Nephron (organoid): ENCODE results near the gene NCAPD2.
A peak's percentile ranks its signal among the peaks of the same experiment; 100 is the strongest.
"Not testable (repeated sequence)": the region's sequence is repeated elsewhere in the genome, so short reads cannot be mapped to it uniquely, and the experiment has no call there.

Source experiments
- H3K27ac Mint-ChIP-seq, 3 experiments: 2 replicates each; pipeline ENCODE4 v1.8.0; 2020; ENCODE audit warnings: mixed read lengths in 3 of 3, mild to moderate bottlenecking in 2 of 3, moderate library complexity in 1 of 3
- H3K27me3 Mint-ChIP-seq: 2 replicates; pipeline ENCODE4 v1.8.0; 2021; ENCODE audit warnings: low read depth, mild to moderate bottlenecking, moderate library complexity, mixed read lengths
- H3K36me3 Mint-ChIP-seq: 2 replicates; pipeline ENCODE4 v1.8.0; 2020; ENCODE audit warnings: low read depth, mixed read lengths
- H3K4me1 Mint-ChIP-seq: 2 replicates; pipeline ENCODE4 v1.8.0; 2020; ENCODE audit warnings: mixed read lengths
- H3K4me3 Mint-ChIP-seq, 3 experiments: 2 replicates each; pipeline ENCODE4 v1.8.0; 2020; ENCODE audit warnings: mild to moderate bottlenecking in 3 of 3, mixed read lengths in 3 of 3, moderate library complexity in 2 of 3
- H3K9me3 Mint-ChIP-seq: 2 replicates; pipeline ENCODE4 v1.8.0; 2020; ENCODE audit warnings: mixed read lengths
- TF ChIP-seq, protein P1 (sequence below), 3 experiments: fragments of 200-600 bp; sonication (generic); IDR thresholded peaks; one replicate each; pipeline ENCODE4 v1.5.0; 2021; ENCODE audit warnings: antibody characterized with exemption in 3 of 3; ENCODE audit not compliant: unreplicated experiment in 3 of 3

NCAPD2 gene

DNA sequence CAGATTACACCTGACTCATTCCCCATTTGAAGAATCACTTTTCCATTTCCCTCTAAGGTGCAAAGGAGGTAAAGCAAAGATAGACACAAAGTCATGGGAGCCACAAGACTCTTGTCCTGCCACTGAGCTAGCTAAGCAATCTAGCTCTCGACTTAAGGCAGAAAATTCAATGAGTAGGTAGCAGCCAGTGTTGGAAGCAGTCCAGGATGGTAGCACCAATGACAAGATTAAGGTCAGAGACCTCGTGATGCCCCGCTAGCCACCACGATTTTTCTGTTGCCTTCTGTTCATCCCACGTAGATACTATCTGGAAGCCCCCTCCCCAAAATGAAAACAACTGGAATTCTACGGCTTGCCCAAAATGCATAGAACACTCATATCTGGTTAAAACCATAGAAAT lies 24.8 kb upstream of the NCAPD2 start:
- Mint-ChIP-seq H3K27ac (peak overlapping the region in 1 of 3 experiments; percentile 13), H3K4me1 (peaks cover 31% of the 10 kb centered on the region), H3K27me3 (peaks cover 9% of the 10 kb centered on the region), H3K4me3 (peak overlapping the region; percentile 83 to 88 (median 84)), H3K9me3 (no peaks in the 10 kb centered on the region), H3K36me3 (peaks cover 14% of the 10 kb centered on the region)
- TF ChIP-seq, protein P1, sequence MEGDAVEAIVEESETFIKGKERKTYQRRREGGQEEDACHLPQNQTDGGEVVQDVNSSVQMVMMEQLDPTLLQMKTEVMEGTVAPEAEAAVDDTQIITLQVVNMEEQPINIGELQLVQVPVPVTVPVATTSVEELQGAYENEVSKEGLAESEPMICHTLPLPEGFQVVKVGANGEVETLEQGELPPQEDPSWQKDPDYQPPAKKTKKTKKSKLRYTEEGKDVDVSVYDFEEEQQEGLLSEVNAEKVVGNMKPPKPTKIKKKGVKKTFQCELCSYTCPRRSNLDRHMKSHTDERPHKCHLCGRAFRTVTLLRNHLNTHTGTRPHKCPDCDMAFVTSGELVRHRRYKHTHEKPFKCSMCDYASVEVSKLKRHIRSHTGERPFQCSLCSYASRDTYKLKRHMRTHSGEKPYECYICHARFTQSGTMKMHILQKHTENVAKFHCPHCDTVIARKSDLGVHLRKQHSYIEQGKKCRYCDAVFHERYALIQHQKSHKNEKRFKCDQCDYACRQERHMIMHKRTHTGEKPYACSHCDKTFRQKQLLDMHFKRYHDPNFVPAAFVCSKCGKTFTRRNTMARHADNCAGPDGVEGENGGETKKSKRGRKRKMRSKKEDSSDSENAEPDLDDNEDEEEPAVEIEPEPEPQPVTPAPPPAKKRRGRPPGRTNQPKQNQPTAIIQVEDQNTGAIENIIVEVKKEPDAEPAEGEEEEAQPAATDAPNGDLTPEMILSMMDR (IDR thresholded peaks at IDR 0.05; ENCODE audit: unreplicated experiment in 3 of 3): no peak

DNA sequence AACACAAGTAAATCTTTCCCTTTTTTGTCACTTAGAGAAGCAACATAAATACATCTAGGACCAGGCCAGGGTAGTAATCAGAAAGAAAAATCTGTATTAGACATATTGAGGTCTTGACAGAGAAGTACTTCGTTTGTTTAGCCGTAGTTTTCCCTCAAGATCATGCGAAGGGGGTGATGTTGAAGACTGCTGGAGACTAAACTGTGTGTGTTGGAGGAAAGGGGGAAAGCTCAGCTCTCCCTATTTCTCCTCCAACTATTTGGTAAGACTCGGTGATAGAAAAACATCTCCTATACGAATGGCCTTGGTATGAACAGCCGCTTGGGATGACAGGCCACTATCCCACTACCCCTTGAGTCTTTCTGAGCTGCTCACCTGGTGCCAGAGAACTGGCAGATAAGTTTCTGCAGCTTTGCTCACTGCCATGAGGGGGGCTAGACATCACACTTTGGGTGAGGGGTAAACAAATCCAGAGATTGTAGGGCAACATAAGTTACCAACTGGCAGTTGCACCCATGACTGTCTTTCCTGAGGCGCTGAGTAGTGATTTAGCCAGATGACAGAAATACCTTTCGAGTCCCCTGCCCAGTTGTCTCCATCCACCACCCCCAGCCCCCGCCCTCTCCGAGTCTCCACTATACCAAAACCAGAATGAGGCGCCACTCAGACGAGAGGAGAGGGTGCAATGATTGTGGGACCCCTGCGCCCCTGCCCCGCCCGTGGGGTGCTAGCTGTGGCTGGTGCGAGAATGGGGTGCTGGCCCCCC lies 24.1 kb upstream of the NCAPD2 start:
- H3K27ac Mint-ChIP-seq: peak overlapping the region; percentile 12 to 66 (median 13)
- peaks cover 7% of the 10 kb centered on the region for H3K36me3 Mint-ChIP-seq

DNA sequence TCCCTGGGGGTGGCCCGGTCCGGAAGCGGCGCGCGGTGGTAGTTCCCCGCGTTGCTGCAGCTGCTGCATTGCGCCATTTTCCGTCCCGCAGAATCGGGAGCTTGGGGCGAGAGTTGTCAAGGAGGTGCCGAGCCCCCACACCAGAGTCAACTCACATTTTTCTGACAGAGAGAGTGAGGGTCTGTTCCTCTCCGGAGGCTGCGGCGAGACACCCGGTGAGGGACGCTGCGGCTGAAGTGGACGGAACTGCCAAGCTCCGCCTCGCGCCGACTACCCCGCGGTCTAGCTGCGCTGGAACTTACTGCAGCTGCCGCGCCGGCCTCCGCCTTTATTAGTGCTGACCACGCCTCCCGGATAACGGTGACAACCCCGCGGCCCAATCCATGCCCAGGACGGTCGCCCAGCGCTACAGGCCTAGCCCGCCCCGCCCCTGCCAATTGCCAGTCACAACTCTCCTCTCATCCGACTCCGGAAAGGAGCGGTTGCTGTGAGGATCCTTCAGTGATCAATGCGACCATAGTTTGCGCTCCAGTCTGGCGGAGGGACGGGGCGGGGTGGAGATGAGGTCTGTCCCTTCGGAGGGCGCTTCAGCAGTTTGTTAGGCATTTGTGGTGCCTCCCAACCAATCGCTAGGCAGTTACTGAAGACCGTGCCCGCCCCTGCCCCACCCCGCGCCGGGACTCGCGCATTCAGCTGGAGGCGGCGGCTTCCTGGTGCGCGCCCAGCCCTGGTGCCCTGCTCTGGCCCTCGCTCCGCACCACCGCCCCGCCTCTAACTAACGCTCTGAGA lies 23.3 kb upstream of the NCAPD2 start, which contains the start of gene VAMP1:
Gene VAMP1 (minus strand): TSS at position 303 of the 789 bp plus-strand sequence. CDS start 146 bp downstream, at position 157.
- H3K4me1 Mint-ChIP-seq: peaks cover 28% of the 10 kb centered on the region
- TF ChIP-seq, protein P1 (IDR thresholded peaks at IDR 0.05; ENCODE audit: unreplicated experiment in 3 of 3): no peak
- H3K27ac Mint-ChIP-seq: peak within 1 kb of the TSS; percentile 50 to 75 (median 66)
- H3K4me3 Mint-ChIP-seq: peak within 1 kb of the TSS; percentile 83 to 88 (median 84)
- no peaks in the 10 kb centered on the region for H3K9me3 Mint-ChIP-seq
- H3K36me3 Mint-ChIP-seq: peaks cover 3% of the 10 kb centered on the region
- peaks cover 14% of the 10 kb centered on the region for H3K27me3 Mint-ChIP-seq

More for the DNA sequence above, 24.1 kb upstream of the NCAPD2 start:
- Mint-ChIP-seq H3K9me3 (no peaks in the 10 kb centered on the region), H3K4me1 (peaks cover 31% of the 10 kb centered on the region), H3K4me3 (peak overlapping the region; percentile 83 to 88 (median 84)), H3K27me3 (peaks cover 14% of the 10 kb centered on the region)
- TF ChIP-seq, protein P1 (IDR thresholded peaks at IDR 0.05; ENCODE audit: unreplicated experiment in 3 of 3): no peak

DNA sequence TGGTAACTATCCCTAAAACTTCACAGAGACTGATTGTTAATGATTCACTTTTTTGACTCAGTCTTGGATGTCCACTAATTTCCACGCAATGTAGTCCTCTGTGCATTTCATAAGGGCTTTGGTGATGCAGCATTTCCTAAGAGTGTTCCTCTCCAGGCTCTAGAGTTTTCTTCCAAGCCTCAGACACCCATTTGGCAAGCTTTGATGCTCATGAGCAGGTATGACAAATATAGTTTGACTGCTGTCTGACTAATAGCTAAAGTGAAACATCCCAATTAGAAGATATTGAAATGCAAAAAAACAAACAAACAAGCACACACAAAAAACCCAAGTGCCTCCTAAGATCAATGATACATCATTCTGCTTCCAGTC lies 21.9 kb upstream of the NCAPD2 start:
- Mint-ChIP-seq H3K9me3 (peaks cover 3% of the 10 kb centered on the region), H3K4me3 (peak overlapping the region; percentile 62 to 88 (median 69)), H3K36me3 (no peaks in the 10 kb centered on the region), H3K27ac (no peak overlapping the region), H3K4me1 (peaks cover 26% of the 10 kb centered on the region), H3K27me3 (peaks cover 14% of the 10 kb centered on the region)
- TF ChIP-seq, protein P1 (IDR thresholded peaks at IDR 0.05; ENCODE audit: unreplicated experiment in 3 of 3): no peak

DNA sequence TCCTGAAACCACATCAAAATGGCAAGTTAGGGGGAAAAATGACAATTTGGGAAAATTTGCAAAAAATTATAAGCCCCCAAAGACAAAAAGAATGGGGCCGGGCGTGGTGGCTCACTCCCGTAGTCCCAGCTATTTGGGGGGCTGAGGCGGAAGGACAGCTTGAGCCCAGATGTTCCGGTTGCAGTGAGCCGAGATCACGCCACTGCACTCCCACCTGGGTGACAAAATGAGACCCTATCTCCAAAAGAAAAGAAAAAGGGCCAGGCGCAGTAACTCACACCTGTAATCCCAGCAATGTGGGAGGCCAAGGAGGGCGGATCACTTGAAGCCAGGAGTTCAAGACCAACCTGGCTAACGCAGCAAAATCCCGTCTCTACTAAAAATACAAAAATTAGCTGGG lies 21.4 kb upstream of the NCAPD2 start:
- Mint-ChIP-seq H3K4me1 (peaks cover 26% of the 10 kb centered on the region), H3K9me3 (peaks cover 3% of the 10 kb centered on the region), H3K36me3 (no peaks in the 10 kb centered on the region), H3K4me3 (peak overlapping the region; percentile 53 to 69 (median 62)), H3K27me3 (peaks cover 14% of the 10 kb centered on the region), H3K27ac (no peak overlapping the region)
- TF ChIP-seq, protein P1 (IDR thresholded peaks at IDR 0.05; ENCODE audit: unreplicated experiment in 3 of 3): no peak

DNA sequence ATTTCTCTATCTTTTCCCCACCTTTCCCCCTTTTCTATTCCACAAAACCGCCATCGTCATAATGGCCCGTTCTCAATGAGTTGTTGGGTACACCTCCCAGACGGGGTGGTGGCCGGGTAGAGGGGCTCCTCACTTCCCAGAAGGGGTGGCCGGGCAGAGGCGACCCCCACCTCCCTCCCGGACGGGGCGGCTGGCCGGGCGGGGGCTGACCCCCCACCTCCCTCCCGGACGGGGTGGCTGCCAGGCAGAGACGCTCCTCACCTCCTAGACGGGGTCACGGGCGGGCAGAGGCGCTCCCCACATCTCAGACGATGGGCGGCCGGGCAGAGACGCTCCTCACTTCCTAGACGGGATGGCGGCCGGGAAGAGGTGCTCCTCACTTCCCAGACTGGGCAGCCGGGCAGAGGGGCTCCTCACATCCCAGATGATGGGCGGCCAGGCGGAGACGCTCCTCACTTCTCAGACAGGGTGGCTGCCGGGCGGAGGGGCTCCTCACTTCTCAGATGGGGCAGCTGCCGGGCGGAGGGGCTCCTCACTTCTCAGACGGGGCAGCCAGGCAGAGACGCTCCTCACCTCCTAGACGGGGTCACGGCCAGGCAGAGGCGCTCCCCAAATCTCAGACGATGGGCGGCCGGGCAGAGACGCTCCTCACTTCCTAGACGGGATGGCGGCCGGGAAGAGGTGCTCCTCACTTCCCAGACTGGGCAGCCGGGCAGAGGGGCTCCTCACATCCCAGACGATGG lies 18.5 kb upstream of the NCAPD2 start:
- H3K36me3 Mint-ChIP-seq, H3K4me1 Mint-ChIP-seq, H3K27ac Mint-ChIP-seq, H3K4me3 Mint-ChIP-seq, H3K9me3 Mint-ChIP-seq: not testable (repeated sequence)
- peaks cover 14% of the 10 kb centered on the region for H3K27me3 Mint-ChIP-seq
